GM12874 (cell line): ENCODE measurements around the gene RECQL5.
A peak's percentile ranks its signal among the peaks of the same experiment; 100 is the strongest.

Experiments
- TF ChIP-seq, protein P1 (sequence below): IDR thresholded peaks from 2 replicates; pipeline ENCODE4 v1.5.1; 2011; ENCODE audit warnings: low read depth, mild to moderate bottlenecking, control low read depth, low read length, moderate library complexity; ENCODE audit not compliant: insufficient read depth

RECQL5 gene

DNA sequence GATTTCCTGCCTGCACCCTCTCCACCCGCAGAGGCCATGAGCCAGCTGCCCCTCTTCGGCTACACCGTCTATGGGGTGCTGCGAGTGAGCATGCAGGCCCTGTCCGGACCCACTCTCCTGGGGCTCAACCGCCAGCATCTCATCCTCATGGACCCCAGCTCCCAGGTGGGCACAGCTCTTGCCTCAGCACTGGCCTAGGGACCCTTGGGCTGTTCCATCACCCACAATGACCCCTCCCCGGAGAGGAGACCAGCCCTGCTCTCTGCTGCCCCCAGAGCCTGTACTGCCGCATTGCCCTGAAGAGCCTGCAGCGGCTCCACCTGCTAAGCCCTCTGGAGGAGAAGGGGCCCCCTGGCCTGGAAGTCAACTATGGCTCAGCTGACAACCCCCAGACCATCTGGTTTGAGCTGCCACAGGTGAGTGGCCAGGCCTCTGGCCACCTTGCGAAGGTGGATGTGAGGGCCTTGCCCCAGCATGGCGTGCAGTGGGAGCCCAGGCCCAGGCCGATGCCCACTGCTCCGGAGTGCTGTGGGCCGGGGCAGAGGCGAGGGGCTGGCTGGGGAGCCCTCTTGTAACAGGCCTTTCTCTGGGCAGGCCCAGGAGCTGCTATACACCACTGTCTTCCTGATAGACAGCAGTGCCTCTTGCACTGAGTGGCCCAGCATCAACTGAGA, 41.0 kb downstream of the RECQL5 start:
- TF ChIP-seq, protein P1, sequence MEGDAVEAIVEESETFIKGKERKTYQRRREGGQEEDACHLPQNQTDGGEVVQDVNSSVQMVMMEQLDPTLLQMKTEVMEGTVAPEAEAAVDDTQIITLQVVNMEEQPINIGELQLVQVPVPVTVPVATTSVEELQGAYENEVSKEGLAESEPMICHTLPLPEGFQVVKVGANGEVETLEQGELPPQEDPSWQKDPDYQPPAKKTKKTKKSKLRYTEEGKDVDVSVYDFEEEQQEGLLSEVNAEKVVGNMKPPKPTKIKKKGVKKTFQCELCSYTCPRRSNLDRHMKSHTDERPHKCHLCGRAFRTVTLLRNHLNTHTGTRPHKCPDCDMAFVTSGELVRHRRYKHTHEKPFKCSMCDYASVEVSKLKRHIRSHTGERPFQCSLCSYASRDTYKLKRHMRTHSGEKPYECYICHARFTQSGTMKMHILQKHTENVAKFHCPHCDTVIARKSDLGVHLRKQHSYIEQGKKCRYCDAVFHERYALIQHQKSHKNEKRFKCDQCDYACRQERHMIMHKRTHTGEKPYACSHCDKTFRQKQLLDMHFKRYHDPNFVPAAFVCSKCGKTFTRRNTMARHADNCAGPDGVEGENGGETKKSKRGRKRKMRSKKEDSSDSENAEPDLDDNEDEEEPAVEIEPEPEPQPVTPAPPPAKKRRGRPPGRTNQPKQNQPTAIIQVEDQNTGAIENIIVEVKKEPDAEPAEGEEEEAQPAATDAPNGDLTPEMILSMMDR: peak; percentile 78

DNA sequence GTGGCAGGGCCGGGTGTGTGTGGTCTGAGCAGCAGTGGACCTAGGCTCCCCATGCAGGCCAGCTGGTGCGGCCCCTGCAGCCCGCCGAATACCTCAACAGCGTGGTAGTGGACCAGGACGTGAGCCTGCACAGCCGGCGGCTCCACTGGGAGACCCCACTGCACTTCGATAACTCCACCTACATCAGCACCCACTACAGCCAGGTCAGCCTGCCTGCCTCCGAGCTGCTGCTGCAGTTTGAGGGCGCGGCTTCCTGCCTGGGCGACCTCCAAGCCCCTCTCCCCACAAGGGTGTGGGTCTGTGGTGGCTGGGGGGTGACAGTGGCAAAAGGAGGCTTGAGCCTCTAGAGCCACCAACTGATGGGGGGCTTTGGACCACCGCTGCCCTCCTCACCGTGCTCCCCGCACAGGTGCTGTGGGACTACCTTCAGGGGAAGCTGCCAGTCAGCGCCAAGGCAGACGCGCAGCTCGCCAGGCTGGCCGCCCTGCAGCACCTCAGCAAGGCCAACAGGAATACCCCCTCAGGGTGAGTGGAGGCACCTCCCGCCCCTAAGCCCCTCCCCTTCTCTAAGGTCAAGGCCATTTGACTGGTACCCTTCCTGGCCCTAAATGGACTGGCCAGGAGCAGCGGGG, 42.1 kb downstream of the RECQL5 start:
- TF ChIP-seq, protein P1: no peak

DNA sequence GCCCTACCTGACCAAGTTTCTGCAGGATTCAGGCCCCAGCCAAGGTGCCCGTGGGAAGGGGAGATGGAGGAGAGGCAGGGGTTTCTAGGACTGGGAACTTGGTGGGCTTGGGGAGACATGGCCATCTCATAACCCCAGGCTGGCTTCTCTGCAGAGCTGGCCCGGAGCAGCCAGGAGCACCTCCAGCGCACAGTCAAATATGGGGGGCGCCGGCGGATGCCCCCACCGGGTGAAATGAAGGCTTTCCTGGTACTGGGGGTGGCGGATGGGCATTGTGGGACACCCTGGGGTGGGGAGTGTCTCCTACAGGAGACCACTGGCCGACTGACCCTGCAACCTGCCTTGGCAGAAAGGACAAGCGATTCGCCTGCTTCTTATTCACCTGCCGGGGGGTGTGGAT, 42.9 kb downstream of the RECQL5 start:
- TF ChIP-seq, protein P1: no peak

DNA sequence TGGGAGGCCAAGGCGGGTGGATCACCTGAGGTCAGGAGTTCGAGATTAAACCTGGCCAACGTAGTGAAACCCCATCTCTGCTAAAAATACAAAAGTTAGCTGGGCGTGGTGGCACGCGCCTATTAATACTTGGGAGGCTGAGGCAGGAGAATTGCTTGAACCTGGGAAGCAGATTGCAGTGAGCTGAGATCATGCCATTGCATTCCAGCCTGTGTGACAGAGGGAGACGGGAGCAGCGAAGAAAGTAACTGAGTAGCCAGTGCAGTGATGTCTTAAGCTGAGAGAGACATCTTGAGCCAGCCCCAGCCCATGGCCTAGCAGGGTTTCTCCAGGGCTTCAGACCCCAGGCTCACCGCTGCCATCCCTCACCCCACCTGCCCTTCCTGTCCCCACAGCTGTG, 43.6 kb downstream of the RECQL5 start:
- TF ChIP-seq, protein P1: no peak

DNA sequence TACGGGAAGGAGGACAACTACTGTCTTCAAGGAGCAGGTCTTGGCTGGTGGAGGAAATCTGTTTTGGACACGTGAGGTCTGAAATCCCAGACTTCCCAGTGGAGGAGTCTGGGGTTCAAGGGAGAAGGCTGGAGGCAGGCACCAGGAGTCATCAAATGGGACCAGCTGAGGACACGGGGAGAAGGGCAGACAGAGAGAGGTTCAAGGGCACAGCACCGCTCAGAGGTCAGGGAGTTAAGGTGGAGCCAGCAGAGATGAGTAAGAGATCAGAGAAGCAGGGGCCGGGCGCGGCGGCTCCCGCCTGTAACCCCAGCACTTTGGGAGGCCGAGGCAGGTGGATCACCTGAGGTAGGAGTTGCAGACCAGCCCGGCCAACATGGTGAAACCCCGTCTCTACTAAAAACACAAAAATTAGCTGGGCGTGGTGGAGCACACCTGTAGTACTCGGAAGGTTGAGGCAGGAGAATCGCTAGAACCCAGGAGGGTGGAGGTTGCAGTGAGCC, 44.1 kb downstream of the RECQL5 start:
- TF ChIP-seq, protein P1: no peak

DNA sequence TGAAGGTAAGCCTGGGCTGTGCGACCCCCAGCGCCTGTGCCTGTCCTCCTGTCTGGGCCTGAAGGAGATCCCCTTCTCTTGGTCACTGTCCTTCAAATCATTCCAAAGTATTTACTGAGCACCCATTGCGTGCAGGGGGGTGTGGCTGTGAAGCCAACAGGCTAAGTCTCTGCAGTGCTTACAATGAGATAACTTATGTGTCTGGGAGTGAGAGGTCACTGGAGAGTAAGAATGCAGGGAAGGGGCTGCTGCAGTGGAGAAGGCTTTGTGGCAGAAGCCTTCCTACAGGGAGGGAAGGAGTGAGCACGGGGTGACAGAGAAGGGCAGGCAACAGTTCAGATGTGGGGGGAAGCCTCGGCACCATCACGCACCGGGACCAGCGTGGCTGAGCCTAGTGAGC, 44.9 kb downstream of the RECQL5 start:
- TF ChIP-seq, protein P1: no peak

DNA sequence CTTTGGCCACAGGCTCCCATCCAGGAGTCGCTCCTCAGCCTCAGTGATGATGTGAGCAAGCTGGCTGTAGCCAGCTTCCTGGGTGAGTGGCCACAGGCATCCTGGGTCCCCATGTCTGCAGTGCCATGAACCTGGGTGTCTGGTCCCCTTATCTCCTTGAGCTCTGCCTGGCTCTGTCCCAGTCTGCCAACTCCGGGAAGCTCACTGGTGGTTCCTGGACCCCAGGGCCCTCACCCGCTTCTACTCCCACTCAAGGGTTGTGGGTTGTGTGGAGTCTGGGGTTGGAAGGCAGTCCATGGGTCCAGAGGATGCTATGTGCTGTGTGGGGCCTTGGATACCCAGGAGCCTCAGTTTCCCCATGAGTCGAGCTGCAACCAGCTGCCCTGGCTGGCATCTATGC, 45.5 kb downstream of the RECQL5 start:
- TF ChIP-seq, protein P1: no peak
